Upper lobe of right lung (tissue), 1 donor: ENCODE measurements around the gene MDN1. TPM values are rescaled to one million over a fixed set of nuclear protein-coding genes. Genes with fewer than 3 reads are reported as not detected.

Experiments used
- ATAC-seq: fragments of 200-7000 bp; cut with Tn5 transposase; one replicate; pipeline ENCODE4 v1.9.1; 2020; ENCODE audit warnings: mild to moderate bottlenecking, moderate library complexity
- DNase-seq: peaks from one replicate; pipeline ENCODE4 v3.0.0-alpha.2; 2020
- H3K27ac ChIP-seq: fragments of 200-600 bp; one replicate; pipeline ENCODE4 v1.8.0; 2022
- H3K27me3 ChIP-seq: fragments of 200-600 bp; one replicate; pipeline ENCODE4 v1.8.0; 2022; ENCODE audit warnings: mild to moderate bottlenecking
- H3K36me3 ChIP-seq: fragments of 200-600 bp; one replicate; pipeline ENCODE4 v1.8.0; 2022
- H3K4me1 ChIP-seq: fragments of 200-600 bp; one replicate; pipeline ENCODE4 v1.8.0; 2022
- H3K4me3 ChIP-seq: fragments of 200-600 bp; one replicate; pipeline ENCODE4 v1.8.0; 2022; ENCODE audit warnings: mild to moderate bottlenecking
- H3K9me3 ChIP-seq: fragments of 200-600 bp; one replicate; pipeline ENCODE4 v1.8.0; 2022
- intact Hi-C: fragments of 100-400 bp; cut with DNase I; formaldehyde crosslinking; loops from one replicate; pipeline ENCODE4 v1.11.0; 2022
- total RNA-seq: library from RNA; stranded (reverse); fragmentation: NEBNext Ultra II Directional; extraction: Animal tissue kit (Norgen Biotek cat#: 25700); gene quantifications from one replicate; pipeline ENCODE4 v1.2.1, GENCODE V29; 2021
- TF ChIP-seq, protein P1 (sequence below): fragments of 200-600 bp; IDR thresholded peaks from one replicate; pipeline ENCODE4 v1.8.0; 2022; ENCODE audit warnings: antibody characterized with exemption
- donor health status: DM: no; HTN: yes; CAD: no; lungs with severe emphysema.

MDN1 gene
- total RNA-seq, 1 donor from 2014 or later, result 35.1 TPM

DNA sequence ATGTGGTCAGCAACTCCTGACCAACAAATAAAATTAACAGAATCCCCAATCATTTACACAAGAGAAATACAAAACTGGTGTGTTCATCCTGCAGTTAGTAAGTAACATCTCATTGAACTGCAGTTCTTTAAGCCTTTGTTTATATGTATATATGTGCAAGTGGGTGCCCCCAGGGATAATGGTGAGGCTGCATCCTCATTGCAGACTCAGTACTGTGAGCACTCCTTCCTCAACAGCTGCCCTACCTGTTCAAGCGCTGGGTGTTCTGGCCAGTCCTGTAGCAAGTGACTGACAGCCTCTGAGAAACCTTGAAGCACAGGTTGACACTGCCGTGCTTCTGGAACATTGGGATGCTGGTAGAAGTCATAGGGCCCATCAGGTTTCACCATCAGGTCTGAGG is 131.3 kb downstream of the MDN1 start:
- Histone ChIP-seq H3K9me3 (no peaks in the 10 kb centered on the region), H3K36me3 (peaks cover 96% of the 10 kb centered on the region), H3K27me3 (no peaks in the 10 kb centered on the region), H3K27ac (no peak overlapping the region), H3K4me1 (no peaks in the 10 kb centered on the region), H3K4me3 (no peak overlapping the region)
- intact Hi-C loops, result no loop called here
- ATAC-seq (no peak), DNase-seq (no peak)
- TF ChIP-seq, protein P1, sequence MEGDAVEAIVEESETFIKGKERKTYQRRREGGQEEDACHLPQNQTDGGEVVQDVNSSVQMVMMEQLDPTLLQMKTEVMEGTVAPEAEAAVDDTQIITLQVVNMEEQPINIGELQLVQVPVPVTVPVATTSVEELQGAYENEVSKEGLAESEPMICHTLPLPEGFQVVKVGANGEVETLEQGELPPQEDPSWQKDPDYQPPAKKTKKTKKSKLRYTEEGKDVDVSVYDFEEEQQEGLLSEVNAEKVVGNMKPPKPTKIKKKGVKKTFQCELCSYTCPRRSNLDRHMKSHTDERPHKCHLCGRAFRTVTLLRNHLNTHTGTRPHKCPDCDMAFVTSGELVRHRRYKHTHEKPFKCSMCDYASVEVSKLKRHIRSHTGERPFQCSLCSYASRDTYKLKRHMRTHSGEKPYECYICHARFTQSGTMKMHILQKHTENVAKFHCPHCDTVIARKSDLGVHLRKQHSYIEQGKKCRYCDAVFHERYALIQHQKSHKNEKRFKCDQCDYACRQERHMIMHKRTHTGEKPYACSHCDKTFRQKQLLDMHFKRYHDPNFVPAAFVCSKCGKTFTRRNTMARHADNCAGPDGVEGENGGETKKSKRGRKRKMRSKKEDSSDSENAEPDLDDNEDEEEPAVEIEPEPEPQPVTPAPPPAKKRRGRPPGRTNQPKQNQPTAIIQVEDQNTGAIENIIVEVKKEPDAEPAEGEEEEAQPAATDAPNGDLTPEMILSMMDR, result no peak

DNA sequence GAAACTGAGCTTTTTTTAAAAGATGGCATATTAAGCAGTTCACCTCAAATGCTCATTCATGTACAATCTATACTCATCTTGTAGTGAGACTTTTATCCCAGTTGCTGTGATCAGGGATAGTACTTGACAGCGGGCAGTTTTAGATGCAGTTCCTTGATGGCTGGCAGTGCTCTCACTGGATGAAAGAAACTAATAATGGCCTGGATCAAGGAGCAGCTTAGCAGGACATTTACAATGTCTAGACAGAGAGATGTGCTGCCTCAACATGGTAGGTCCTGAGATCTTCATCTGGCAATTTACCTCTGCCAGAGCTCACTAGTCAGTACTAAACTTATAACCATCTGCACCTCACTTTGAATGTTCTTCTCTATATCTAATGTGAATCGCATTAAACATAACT is 134.3 kb downstream of the MDN1 start:
- intact Hi-C loops, result no loop called here
- Histone ChIP-seq H3K27ac (no peak overlapping the region), H3K4me1 (no peaks in the 10 kb centered on the region), H3K27me3 (no peaks in the 10 kb centered on the region), H3K36me3 (peaks cover 95% of the 10 kb centered on the region), H3K4me3 (no peak overlapping the region), H3K9me3 (no peaks in the 10 kb centered on the region)
- ATAC-seq (no peak), DNase-seq (no peak)
- TF ChIP-seq, protein P1, result no peak

DNA sequence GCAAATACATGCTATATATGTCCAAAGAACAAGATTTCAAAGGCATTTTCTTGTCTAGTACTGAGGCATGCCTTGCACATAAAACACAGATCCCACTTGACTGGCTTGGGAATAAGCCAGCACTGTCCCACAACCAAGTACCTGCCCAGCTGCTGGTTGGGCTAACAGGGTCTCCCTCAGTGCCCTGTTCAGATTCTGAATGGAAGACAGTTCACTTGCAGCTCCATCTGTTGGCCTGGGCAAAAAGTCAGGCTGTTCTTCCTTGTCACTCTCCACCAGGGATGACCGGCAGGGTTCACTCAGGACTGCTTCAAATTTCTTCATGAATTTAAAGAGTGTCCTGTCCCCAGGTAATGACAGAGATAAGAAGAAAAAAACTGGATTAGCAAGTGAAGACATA is 136.6 kb downstream of the MDN1 start:
- H3K27me3 ChIP-seq, result no peaks in the 10 kb centered on the region
- H3K4me1 ChIP-seq, result no peaks in the 10 kb centered on the region
- ATAC-seq (no peak), DNase-seq (no peak)
- intact Hi-C loops, result no loop called here
- TF ChIP-seq, protein P1, result no peak
- no peak overlapping the region for H3K4me3 ChIP-seq
- peaks cover 97% of the 10 kb centered on the region for H3K36me3 ChIP-seq
- H3K27ac ChIP-seq, result no peak overlapping the region
- no peaks in the 10 kb centered on the region for H3K9me3 ChIP-seq

DNA sequence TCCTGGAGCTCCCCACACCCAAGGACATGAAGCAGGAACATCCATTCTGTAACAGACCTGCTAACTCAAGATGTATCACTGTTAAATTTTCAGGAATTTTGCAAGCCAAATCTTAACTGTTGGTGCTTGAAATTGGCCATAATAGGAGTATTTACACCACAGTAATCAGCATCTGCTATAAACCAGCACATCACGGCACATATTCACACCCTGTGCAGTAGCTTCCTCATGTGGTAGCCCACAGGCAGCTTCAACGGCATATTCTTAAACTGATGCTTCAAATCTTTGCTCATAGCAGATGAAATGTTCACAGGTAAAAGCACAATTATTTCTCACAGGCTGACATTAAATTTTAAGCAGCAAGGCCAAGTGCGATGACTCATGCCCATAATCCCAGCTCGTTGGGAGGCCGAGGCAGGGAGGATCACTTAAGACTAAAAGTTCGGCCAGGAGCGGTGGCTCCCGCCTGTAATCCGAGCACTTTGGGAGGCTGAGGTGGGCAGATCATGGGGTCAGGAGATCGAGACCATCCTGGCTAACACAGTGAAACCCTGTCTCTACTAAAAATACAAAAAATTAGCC is 137.5 kb downstream of the MDN1 start:
- no peaks in the 10 kb centered on the region for H3K9me3 ChIP-seq

DNA sequence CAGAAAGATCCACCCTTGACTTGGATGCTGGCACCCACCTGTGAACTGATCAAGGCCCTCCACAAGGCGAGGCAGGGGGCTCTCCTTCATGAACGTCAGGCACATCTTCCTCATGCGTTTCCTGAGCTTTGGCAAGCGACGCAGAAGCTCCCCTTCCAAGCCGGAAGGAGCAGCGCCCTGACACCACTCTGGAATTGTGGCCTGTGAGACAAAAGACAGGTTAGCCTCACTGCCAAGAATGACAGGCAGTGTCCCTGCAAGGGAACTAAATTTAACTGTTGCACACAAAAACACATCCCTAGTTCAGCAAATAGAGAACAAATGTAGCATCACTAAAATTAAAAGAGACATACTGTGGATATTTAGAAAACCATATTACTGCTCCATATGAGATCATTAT is 139.0 kb downstream of the MDN1 start:
- Histone ChIP-seq H3K9me3 (no peaks in the 10 kb centered on the region), H3K4me1 (peaks cover 6% of the 10 kb centered on the region), H3K27ac (no peak overlapping the region), H3K27me3 (no peaks in the 10 kb centered on the region), H3K36me3 (peaks cover 92% of the 10 kb centered on the region), H3K4me3 (no peak overlapping the region)
- DNase-seq (no peak), ATAC-seq (no peak)
- TF ChIP-seq, protein P1, result no peak
- intact Hi-C loops, result no loop called here

More for the DNA sequence above, 137.5 kb downstream of the MDN1 start:
- intact Hi-C loops, result no loop called here
- H3K4me1 ChIP-seq, result no peaks in the 10 kb centered on the region
- no peaks in the 10 kb centered on the region for H3K27me3 ChIP-seq
- peaks cover 95% of the 10 kb centered on the region for H3K36me3 ChIP-seq
- no peak overlapping the region for H3K27ac ChIP-seq
- no peak overlapping the region for H3K4me3 ChIP-seq
- TF ChIP-seq, protein P1, result no peak
- no peak for DNase-seq
- ATAC-seq, result no peak

DNA sequence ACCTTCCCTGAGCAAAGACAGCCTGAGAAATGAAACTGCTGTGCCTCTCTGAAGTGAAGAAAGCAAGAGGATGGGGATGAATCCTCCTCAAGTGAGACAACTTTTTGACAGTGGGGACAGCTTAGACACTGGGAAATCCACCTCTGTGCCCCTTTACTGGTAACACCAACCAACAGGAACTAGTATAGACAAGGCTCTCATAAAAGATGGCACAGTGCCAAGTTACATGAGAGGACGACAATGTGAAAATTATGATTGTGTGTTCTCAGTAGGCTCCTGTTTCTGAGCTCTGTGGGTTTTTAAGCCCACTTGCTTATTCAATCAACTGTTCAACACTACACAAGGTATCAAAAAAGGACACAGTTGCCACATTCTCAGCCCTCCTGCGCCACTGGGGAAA is 139.4 kb downstream of the MDN1 start:
- TF ChIP-seq, protein P1, result no peak
- no peaks in the 10 kb centered on the region for H3K27me3 ChIP-seq
- no peak for DNase-seq
- H3K36me3 ChIP-seq, result peaks cover 92% of the 10 kb centered on the region
- no peak for ATAC-seq
- intact Hi-C loops, result no loop called here
- H3K4me3 ChIP-seq, result no peak overlapping the region
- H3K27ac ChIP-seq, result no peak overlapping the region
- H3K9me3 ChIP-seq, result no peaks in the 10 kb centered on the region
- H3K4me1 ChIP-seq, result peaks cover 6% of the 10 kb centered on the region
